Thymus (tissue), 11 donors: ENCODE data around the gene LHFPL3. TPM values are rescaled to one million over a fixed set of nuclear protein-coding genes. Genes with fewer than 3 reads are reported as not detected.

Experiments used
- DNase-seq, 9 donors: peaks; one replicate each; pipeline ENCODE4 v3.0.0-alpha.2; 2013; ENCODE audit warnings: low spot score in 9 of 9, low read depth in 6 of 9, missing footprints in 1 of 9
- H3K27ac ChIP-seq, 2 donors: one replicate each; pipeline ENCODE4 v1.5.1; 2013; ENCODE audit warnings: control low read depth in 1 of 2, low read depth in 1 of 2, low read length in 1 of 2, mild to moderate bottlenecking in 1 of 2, moderate library complexity in 1 of 2
- H3K27me3 ChIP-seq, 2 donors: one replicate each; pipeline ENCODE4 v1.5.1; 2013; ENCODE audit warnings: low read length in 1 of 2; ENCODE audit not compliant: control insufficient read depth in 2 of 2, insufficient read depth in 1 of 2
- H3K36me3 ChIP-seq, 2 donors: one replicate each; pipeline ENCODE4 v1.5.1; 2013; ENCODE audit warnings: low read length in 1 of 2, mild to moderate bottlenecking in 1 of 2, moderate library complexity in 1 of 2; ENCODE audit not compliant: control insufficient read depth in 2 of 2, insufficient read depth in 2 of 2
- H3K4me1 ChIP-seq, 2 donors: one replicate each; pipeline ENCODE4 v1.5.1; 2013; ENCODE audit warnings: low read length in 2 of 2; ENCODE audit not compliant: control insufficient read depth in 2 of 2, insufficient read depth in 2 of 2
- H3K4me3 ChIP-seq, 2 donors: one replicate each; pipeline ENCODE4 v1.5.1; 2013; ENCODE audit warnings: low read length in 2 of 2, control low read depth in 1 of 2, mild to moderate bottlenecking in 1 of 2
- H3K9me3 ChIP-seq, 2 donors: one replicate each; pipeline ENCODE4 v1.5.1; 2013; ENCODE audit warnings: low read length in 1 of 2, mild to moderate bottlenecking in 1 of 2; ENCODE audit not compliant: control insufficient read depth in 2 of 2, insufficient read depth in 1 of 2
- WGBS: extraction: QIAGEN DNeasy Blood & Tissue Kit; methylation state at CpG from one replicate; pipeline ENCODE4 v1.1.7; 2013; 5-methylcytosine and 5-hydroxymethylcytosine counted together
- polyA plus RNA-seq: library from polyadenylated mRNA; stranded (reverse); fragments of 200-250 nt; gene quantifications from one replicate; pipeline ENCODE4 v1.2.3, GENCODE V29; 2013
- total RNA-seq: library from RNA; stranded (reverse); fragments of 120-200 nt; gene quantifications from one replicate; pipeline ENCODE4 v1.2.4, GENCODE V29; 2013
- donor health status: healthy.

The LHFPL3 gene
- total and polyA plus RNA-seq, 2 donors, result 0.05 to 0.14 TPM

- 87% methylated on average over 5 of the region's 5 CpGs for WGBS
- H3K36me3 ChIP-seq, result no peaks in the 10 kb centered on the region
- peaks cover 0 to 2% of the 10 kb centered on the region in 2 donors for H3K9me3 ChIP-seq
Observed at GRCh38 chr7:104898434-104898833, 570.0 kb downstream of the LHFPL3 start.

GRCh38 chr7:104900525-104901239 is 572.3 kb downstream of the LHFPL3 start:
- 94% methylated on average over 6 of the region's 6 CpGs for WGBS
- Histone ChIP-seq H3K9me3 (peaks cover 0 to 2% of the 10 kb centered on the region in 2 donors), H3K36me3 (no peaks in the 10 kb centered on the region), H3K4me3 (no peak overlapping the region), H3K27ac (no peak overlapping the region), H3K4me1 (no peaks in the 10 kb centered on the region), H3K27me3 (no peaks in the 10 kb centered on the region)
- no peak for DNase-seq

More at GRCh38 chr7:104898434-104898833, 570.0 kb downstream of the LHFPL3 start:
- no peak for DNase-seq
- no peak overlapping the region for H3K27ac ChIP-seq
- H3K27me3 ChIP-seq, result no peaks in the 10 kb centered on the region
- H3K4me1 ChIP-seq, result no peaks in the 10 kb centered on the region
- H3K4me3 ChIP-seq, result no peak overlapping the region

- 97% methylated on average over 3 of the region's 3 CpGs for WGBS
- H3K27ac ChIP-seq, result no peak overlapping the region
- no peaks in the 10 kb centered on the region for H3K27me3 ChIP-seq
- no peaks in the 10 kb centered on the region for H3K4me1 ChIP-seq
- H3K4me3 ChIP-seq, result no peak overlapping the region
- no peaks in the 10 kb centered on the region for H3K9me3 ChIP-seq
- DNase-seq, result no peak
- H3K36me3 ChIP-seq, result no peaks in the 10 kb centered on the region
Observed at GRCh38 chr7:104901240-104901619, 572.8 kb downstream of the LHFPL3 start.

- H3K27ac ChIP-seq, result no peak overlapping the region
- no peak overlapping the region for H3K4me3 ChIP-seq
- H3K36me3 ChIP-seq, result no peaks in the 10 kb centered on the region
- no peak for DNase-seq
- H3K4me1 ChIP-seq, result no peaks in the 10 kb centered on the region
- 98% methylated on average over 6 of the region's 6 CpGs for WGBS
- H3K9me3 ChIP-seq, result no peaks in the 10 kb centered on the region
- H3K27me3 ChIP-seq, result no peaks in the 10 kb centered on the region
Observed at GRCh38 chr7:104902183-104902582, 573.8 kb downstream of the LHFPL3 start.

GRCh38 chr7:104903044-104903443 is 574.6 kb downstream of the LHFPL3 start:
- H3K9me3 ChIP-seq, result no peaks in the 10 kb centered on the region
- no peak overlapping the region for H3K27ac ChIP-seq
- H3K4me3 ChIP-seq, result no peak overlapping the region
- no peaks in the 10 kb centered on the region for H3K36me3 ChIP-seq
- DNase-seq, result no peak
- H3K4me1 ChIP-seq, result no peaks in the 10 kb centered on the region
- no peaks in the 10 kb centered on the region for H3K27me3 ChIP-seq
- WGBS, result 95% methylated on average over 2 of the region's 2 CpGs

- H3K27me3 ChIP-seq, result no peaks in the 10 kb centered on the region
- 94% methylated on average over 4 of the region's 4 CpGs for WGBS
- H3K27ac ChIP-seq, result no peak overlapping the region
- no peak overlapping the region for H3K4me3 ChIP-seq
- DNase-seq, result no peak
- H3K9me3 ChIP-seq, result no peaks in the 10 kb centered on the region
- no peaks in the 10 kb centered on the region for H3K4me1 ChIP-seq
- no peaks in the 10 kb centered on the region for H3K36me3 ChIP-seq
Observed at GRCh38 chr7:104903846-104904245, 575.4 kb downstream of the LHFPL3 start.

- no peak for DNase-seq
- WGBS, result 95% methylated on average over 7 of the region's 7 CpGs
- Histone ChIP-seq H3K4me1 (no peaks in the 10 kb centered on the region), H3K9me3 (no peaks in the 10 kb centered on the region), H3K27ac (no peak overlapping the region), H3K4me3 (no peak overlapping the region), H3K27me3 (no peaks in the 10 kb centered on the region), H3K36me3 (no peaks in the 10 kb centered on the region)
Observed at GRCh38 chr7:104906032-104906431, 577.6 kb downstream of the LHFPL3 start.

- H3K36me3 ChIP-seq, result no peaks in the 10 kb centered on the region
- H3K27ac ChIP-seq, result no peak overlapping the region
- 96% methylated on average over 4 of the region's 4 CpGs for WGBS
- no peaks in the 10 kb centered on the region for H3K9me3 ChIP-seq
- no peak for DNase-seq
- no peak overlapping the region for H3K4me3 ChIP-seq
- H3K27me3 ChIP-seq, result no peaks in the 10 kb centered on the region
- H3K4me1 ChIP-seq, result no peaks in the 10 kb centered on the region
Observed at GRCh38 chr7:104906556-104906955, 578.2 kb downstream of the LHFPL3 start.

GRCh38 chr7:104908636-104909035 is 580.2 kb downstream of the LHFPL3 start:
- no peak overlapping the region for H3K27ac ChIP-seq
- H3K4me3 ChIP-seq, result no peak overlapping the region
- H3K4me1 ChIP-seq, result no peaks in the 10 kb centered on the region
- WGBS, result 95% methylated on average over 2 of the region's 2 CpGs
- DNase-seq, result no peak
- H3K36me3 ChIP-seq, result no peaks in the 10 kb centered on the region
- no peaks in the 10 kb centered on the region for H3K9me3 ChIP-seq
- H3K27me3 ChIP-seq, result no peaks in the 10 kb centered on the region
